ENCODE data around the gene SNRPA. TPM values are rescaled to one million over a fixed set of nuclear protein-coding genes. Genes with fewer than 3 reads are reported as not detected.
"Not testable (repeated sequence)": the region's sequence is repeated elsewhere in the genome, so short reads cannot be mapped to it uniquely, and the experiment has no call there.

Gene SNRPA
- total RNA-seq, 4 donors from 2014 or later, result 12.8 to 70.2 (median 19.0) TPM

GRCh38 chr19:40762754-40763470 lies 11.9 kb downstream of the SNRPA start:
- no peaks in the 10 kb centered on the region for H3K36me3 ChIP-seq
- no peak for TF ChIP-seq POLR2A (IDR thresholded peaks at IDR 0.05)

DNA sequence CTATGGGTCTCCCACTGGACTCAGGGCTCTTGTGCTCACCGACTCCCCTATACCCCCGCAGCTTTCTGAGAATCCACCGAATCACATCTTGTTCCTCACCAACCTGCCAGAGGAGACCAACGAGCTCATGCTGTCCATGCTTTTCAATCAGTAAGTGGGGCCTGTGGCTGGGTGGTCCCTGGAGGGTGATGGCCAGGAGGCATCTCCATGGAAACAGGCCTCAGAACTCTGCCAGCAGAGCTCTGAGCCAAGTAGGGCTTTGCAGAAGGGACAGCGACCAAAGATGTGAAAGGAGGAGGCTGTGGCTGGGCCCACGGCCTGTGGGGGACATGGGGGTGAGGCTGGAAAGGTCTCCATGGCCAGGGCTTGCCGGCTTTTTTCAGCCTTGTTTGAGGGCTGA lies 12.5 kb downstream of the SNRPA start:
- no peaks in the 10 kb centered on the region for H3K27me3 ChIP-seq
- no peak overlapping the region for H3K4me3 ChIP-seq
- H3K4me1 ChIP-seq, result no peaks in the 10 kb centered on the region
- TF ChIP-seq CTCF (IDR thresholded peaks at IDR 0.05), result no peak
- no peak for TF ChIP-seq POLR2A (IDR thresholded peaks at IDR 0.05)
- no peak overlapping the region for H3K27ac ChIP-seq
- intact Hi-C loops (cut with DNase I; ENCODE audit: low total_unique reads), result no loop called here
- no peaks in the 10 kb centered on the region for H3K9me3 ChIP-seq
- DNase-seq, result no peak
- no peaks in the 10 kb centered on the region for H3K36me3 ChIP-seq

More at GRCh38 chr19:40762754-40763470, 11.9 kb downstream of the SNRPA start:
- intact Hi-C loops (cut with DNase I; ENCODE audit: low total_unique reads), result no loop called here
- no peaks in the 10 kb centered on the region for H3K4me1 ChIP-seq
- no peaks in the 10 kb centered on the region for H3K9me3 ChIP-seq
- H3K27me3 ChIP-seq, result no peaks in the 10 kb centered on the region
- no peak overlapping the region for H3K4me3 ChIP-seq
- DNase-seq, result no peak
- H3K27ac ChIP-seq, result no peak overlapping the region

DNA sequence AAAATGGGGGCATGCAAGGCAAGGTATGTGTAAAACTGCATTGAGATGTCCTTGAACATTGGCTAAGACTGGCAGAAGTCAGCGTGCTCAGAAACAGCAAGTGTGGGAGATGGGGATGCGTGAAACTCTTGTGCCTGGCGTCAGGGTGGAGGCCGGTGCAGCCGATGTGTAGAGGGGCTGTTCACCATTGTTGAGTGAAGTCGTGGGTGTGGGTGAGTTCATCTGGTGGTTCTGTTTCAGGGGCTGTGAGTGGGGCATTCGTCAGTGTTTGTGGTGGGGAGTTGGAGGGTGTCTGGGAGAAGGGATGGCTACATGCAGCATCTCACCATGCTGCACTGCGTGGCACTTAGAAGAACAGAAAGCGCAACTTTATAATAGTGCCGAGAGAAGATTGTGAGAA lies 13.0 kb downstream of the SNRPA start:
- Histone ChIP-seq H3K4me3 (no peak overlapping the region), H3K27ac (no peak overlapping the region), H3K9me3 (no peaks in the 10 kb centered on the region), H3K27me3 (no peaks in the 10 kb centered on the region), H3K36me3 (no peaks in the 10 kb centered on the region), H3K4me1 (no peaks in the 10 kb centered on the region)
- TF ChIP-seq POLR2A (IDR thresholded peaks at IDR 0.05) (no peak), CTCF (IDR thresholded peaks at IDR 0.05) (no peak)
- intact Hi-C loops (cut with DNase I; ENCODE audit: low total_unique reads), result no loop called here
- DNase-seq, result no peak

GRCh38 chr19:40766385-40766784 lies 15.4 kb downstream of the SNRPA start:
- H3K27me3 ChIP-seq; DNase-seq; H3K27ac ChIP-seq; H3K4me1 ChIP-seq; H3K4me3 ChIP-seq; intact Hi-C loops (cut with DNase I; ENCODE audit: low total_unique reads); H3K36me3 ChIP-seq; H3K9me3 ChIP-seq: not testable (repeated sequence)

- intact Hi-C loops (cut with DNase I; ENCODE audit: low total_unique reads), result no loop called here
- no peak for TF ChIP-seq POLR2A (IDR thresholded peaks at IDR 0.05)
- no peak for TF ChIP-seq CTCF (IDR thresholded peaks at IDR 0.05)
Observed at GRCh38 chr19:40768869-40769268, 17.9 kb downstream of the SNRPA start.

DNA sequence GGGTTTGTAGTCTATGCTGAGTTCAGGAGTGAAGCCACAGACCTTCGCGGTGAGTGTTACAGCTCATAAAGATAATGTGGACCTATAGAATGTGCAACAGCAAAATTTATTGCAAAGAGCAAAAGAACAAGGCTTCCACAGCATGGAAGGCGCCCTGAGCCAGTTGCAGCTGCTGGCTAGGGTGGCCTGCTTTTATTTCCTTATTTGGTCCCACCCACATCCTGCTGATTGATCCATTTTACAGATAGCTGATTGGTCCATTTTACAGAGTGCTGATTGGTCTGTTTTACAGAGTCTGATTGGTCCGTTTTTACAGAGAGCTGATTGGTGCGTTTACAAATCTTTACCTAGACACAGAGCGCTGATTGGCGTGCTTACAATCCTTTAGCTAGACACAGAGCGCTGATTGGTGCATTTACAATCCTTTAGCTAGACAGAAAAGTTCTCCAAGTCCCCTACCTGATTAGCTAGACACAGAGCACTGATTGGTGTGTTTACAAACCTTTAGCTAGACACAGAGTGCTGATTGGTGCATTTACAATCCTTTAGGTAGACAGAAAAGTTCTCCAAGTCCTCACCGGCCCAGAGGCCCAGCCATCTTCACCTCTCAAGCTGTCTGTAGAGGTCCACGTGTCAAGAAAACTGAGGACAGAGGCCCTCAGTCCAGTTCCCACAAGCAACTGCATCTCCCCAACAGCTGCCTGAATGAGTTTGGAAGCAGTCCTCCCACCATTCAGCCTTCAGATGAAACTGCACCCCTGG lies 20.3 kb downstream of the SNRPA start:
- H3K4me1 ChIP-seq; intact Hi-C loops (cut with DNase I; ENCODE audit: low total_unique reads); H3K36me3 ChIP-seq; H3K9me3 ChIP-seq; H3K4me3 ChIP-seq; DNase-seq; H3K27ac ChIP-seq; H3K27me3 ChIP-seq: not testable (repeated sequence)

More at GRCh38 chr19:40768869-40769268, 17.9 kb downstream of the SNRPA start:
- DNase-seq, result no peak
- no peaks in the 10 kb centered on the region for H3K9me3 ChIP-seq
- H3K36me3 ChIP-seq, result no peaks in the 10 kb centered on the region
- H3K4me3 ChIP-seq, result no peak overlapping the region
- H3K27me3 ChIP-seq, result no peaks in the 10 kb centered on the region
- H3K27ac ChIP-seq, result no peak overlapping the region
- H3K4me1 ChIP-seq, result no peaks in the 10 kb centered on the region

Measured in uterus (tissue), 4 donors.